HS-5 (cell line): ENCODE results near the gene AGXT2.

ENCODE experiments used
- DNase-seq: peaks from one replicate; pipeline ENCODE4 v3.0.0-alpha.2; 2012; ENCODE audit warnings: low read depth

The AGXT2 gene

GRCh38 chr5:34968258-34968657 is 79.5 kb downstream of the AGXT2 start:
- DNase-seq = no peak

DNA sequence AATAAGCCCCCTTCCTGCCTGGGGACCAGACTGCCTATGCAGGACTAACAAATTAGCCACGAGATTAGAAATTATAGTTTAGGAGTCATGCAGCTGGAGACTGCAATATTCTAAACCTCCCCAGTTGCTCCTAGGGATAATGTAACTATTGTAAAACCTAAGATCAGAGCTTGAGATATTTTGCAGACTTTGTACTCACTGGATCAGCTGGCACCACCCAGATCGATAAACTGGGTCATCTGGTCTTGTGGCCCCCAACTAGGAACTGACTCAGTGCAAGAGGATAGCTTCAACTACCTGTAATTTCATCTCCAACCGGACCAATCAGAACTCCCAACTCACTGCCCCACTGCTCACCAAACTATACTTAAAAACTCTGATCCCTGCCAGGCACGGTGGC is 80.2 kb downstream of the AGXT2 start:
- no peak for DNase-seq

DNA sequence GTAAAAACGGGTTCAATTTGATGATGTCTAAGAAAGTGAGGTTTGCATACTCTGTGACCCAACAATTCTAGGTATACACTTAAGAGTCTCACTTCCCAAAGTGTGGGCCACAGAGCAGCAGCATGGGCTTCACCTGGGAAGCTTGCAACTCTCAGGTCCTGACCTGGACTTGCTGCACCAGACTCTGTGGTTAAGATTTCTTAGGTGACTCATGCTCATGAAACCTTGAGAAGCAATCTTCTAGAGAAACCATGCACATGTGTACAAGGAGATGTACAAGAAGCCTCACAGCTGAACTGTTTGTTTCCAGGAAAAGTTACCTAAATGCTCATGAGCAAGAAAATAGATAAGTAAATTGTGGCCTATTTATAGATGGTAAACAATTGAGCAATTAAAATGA is 88.4 kb downstream of the AGXT2 start:
- peak; percentile 48 for DNase-seq

- no peak for DNase-seq
These were observed 89.7 kb downstream of the AGXT2 start for GRCh38 chr5:34957857-34958690.

GRCh38 chr5:34957321-34957720 is 90.4 kb downstream of the AGXT2 start:
- DNase-seq = no peak
